Neutrophil (primary cell): ENCODE results near the gene ANKH.

ENCODE experiments used
- H3K27ac ChIP-seq: fragments of 200-600 bp; sonication (generic); 2 replicates; pipeline ENCODE4 v1.5.1; 2016; ENCODE audit warnings: mild to moderate bottlenecking, moderate library complexity
- H3K27me3 ChIP-seq: fragments of 200-600 bp; sonication (generic); 2 replicates; pipeline ENCODE4 v1.6.0; 2016; ENCODE audit warnings: mild to moderate bottlenecking
- H3K36me3 ChIP-seq: fragments of 200-600 bp; sonication (generic); 2 replicates; pipeline ENCODE4 v1.5.1; 2017
- H3K4me1 ChIP-seq, 2 experiments: fragments of 200-600 bp in 1 of 2; sonication (generic) in 1 of 2; 1 replicate in 1 of 2; 2 replicates in 1 of 2; pipeline versions ENCODE4 v1.5.1 to v1.6.1; 2013 to 2016; ENCODE audit warnings: low read depth in 1 of 2, low read length in 1 of 2, mild to moderate bottlenecking in 1 of 2, moderate library complexity in 1 of 2; ENCODE audit not compliant: control insufficient read depth in 1 of 2, insufficient read depth in 1 of 2
- H3K4me3 ChIP-seq, 2 experiments: fragments of 200-600 bp in 1 of 2; sonication (generic) in 1 of 2; 1 replicate in 1 of 2; 2 replicates in 1 of 2; pipeline ENCODE4 v1.5.1; 2013 to 2016; ENCODE audit warnings: low read depth in 1 of 2, low read length in 1 of 2, mild to moderate bottlenecking in 1 of 2, moderate library complexity in 1 of 2
- H3K9me3 ChIP-seq: fragments of 200-600 bp; sonication (generic); 2 replicates; pipeline ENCODE4 v1.5.1; 2016
- TF ChIP-seq, protein P1 (sequence below): fragments of 200-600 bp; sonication (generic); IDR thresholded peaks from 2 replicates; pipeline ENCODE4 v1.5.1; 2016; ENCODE audit warnings: antibody characterized with exemption

The ANKH gene

GRCh38 chr5:14671414-14671813 lies 200.2 kb downstream of the ANKH start:
- Histone ChIP-seq H3K4me1 (peaks cover 28 to 35% of the 10 kb centered on the region in 2 experiments), H3K36me3 (peaks cover 9% of the 10 kb centered on the region), H3K27me3 (no peaks in the 10 kb centered on the region), H3K9me3 (no peaks in the 10 kb centered on the region), H3K4me3 (no peak overlapping the region), H3K27ac (peak overlapping the region; percentile 26)
- TF ChIP-seq, protein P1, sequence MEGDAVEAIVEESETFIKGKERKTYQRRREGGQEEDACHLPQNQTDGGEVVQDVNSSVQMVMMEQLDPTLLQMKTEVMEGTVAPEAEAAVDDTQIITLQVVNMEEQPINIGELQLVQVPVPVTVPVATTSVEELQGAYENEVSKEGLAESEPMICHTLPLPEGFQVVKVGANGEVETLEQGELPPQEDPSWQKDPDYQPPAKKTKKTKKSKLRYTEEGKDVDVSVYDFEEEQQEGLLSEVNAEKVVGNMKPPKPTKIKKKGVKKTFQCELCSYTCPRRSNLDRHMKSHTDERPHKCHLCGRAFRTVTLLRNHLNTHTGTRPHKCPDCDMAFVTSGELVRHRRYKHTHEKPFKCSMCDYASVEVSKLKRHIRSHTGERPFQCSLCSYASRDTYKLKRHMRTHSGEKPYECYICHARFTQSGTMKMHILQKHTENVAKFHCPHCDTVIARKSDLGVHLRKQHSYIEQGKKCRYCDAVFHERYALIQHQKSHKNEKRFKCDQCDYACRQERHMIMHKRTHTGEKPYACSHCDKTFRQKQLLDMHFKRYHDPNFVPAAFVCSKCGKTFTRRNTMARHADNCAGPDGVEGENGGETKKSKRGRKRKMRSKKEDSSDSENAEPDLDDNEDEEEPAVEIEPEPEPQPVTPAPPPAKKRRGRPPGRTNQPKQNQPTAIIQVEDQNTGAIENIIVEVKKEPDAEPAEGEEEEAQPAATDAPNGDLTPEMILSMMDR = no peak

DNA sequence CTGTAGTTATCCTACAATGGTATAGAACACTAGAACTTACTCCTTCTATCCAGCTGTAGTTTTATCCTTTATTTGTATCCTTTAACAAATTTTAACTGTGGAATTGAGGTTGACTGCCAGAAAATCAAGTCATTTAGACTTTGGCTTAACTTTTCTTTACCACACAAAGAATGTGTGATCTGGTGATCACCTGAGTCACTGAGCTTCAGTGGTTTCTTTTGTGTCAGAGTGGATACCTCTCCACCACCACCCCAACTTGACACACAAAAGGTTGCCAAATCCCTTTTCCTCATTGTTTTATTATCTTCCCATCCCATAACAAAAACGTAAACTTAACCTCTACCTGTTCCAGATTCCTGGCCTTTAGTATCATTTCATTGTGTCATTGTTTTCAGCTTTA lies 201.6 kb downstream of the ANKH start:
- no peak overlapping the region for H3K4me3 ChIP-seq
- no peak overlapping the region for H3K27ac ChIP-seq

DNA sequence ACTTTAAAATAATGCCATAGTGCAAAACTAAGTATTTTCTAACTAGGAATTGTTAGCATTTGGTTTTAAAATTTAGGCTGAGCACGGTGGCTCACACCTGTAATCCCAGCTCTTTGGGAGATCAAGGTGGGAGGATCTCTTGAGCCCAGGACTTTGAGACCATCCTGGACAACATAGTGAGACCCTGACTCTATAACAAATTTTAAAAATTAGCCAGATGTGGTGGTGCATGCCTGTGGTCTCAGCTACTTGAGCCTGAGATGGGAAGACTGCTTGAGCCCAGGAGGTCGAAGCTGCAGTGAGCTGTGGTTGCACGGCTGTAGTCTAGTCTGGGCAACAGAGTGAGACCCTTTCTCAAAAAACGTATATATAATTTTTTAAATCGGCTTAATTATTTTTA lies 202.2 kb downstream of the ANKH start:
- TF ChIP-seq, protein P1 = no peak
- H3K9me3 ChIP-seq = no peaks in the 10 kb centered on the region
- H3K4me1 ChIP-seq = peaks cover 29 to 35% of the 10 kb centered on the region in 2 experiments
- H3K27me3 ChIP-seq = no peaks in the 10 kb centered on the region
- H3K27ac ChIP-seq = no peak overlapping the region
- no peak overlapping the region for H3K4me3 ChIP-seq
- peaks cover 9% of the 10 kb centered on the region for H3K36me3 ChIP-seq

More for the DNA sequence above, 201.6 kb downstream of the ANKH start:
- TF ChIP-seq, protein P1 = no peak
- peaks cover 29 to 35% of the 10 kb centered on the region in 2 experiments for H3K4me1 ChIP-seq
- H3K27me3 ChIP-seq = no peaks in the 10 kb centered on the region
- peaks cover 9% of the 10 kb centered on the region for H3K36me3 ChIP-seq
- H3K9me3 ChIP-seq = no peaks in the 10 kb centered on the region

DNA sequence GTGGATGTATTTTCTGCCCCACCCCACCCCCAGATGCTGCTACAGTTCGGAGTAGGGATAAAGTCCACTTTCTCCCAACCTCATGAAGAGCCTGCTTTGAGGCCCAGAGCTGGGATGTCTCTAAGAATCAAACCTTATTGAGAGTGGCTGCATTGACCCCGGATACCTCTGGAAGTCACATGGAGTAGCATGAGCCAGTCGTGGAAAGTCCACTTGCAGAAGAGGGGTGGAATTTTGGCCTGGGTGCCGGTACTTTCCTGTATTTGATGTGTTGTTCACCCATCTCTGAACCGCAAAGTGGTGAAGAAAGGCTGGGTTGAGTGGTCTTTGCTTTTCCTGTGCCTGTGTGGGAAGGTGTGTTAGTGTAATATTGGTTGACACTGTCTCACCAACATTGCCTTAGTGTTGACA lies 203.4 kb downstream of the ANKH start:
- peaks cover 40 to 48% of the 10 kb centered on the region in 2 experiments for H3K4me1 ChIP-seq
- TF ChIP-seq, protein P1 = no peak
- H3K4me3 ChIP-seq = no peak overlapping the region
- H3K27ac ChIP-seq = no peak overlapping the region
- no peaks in the 10 kb centered on the region for H3K9me3 ChIP-seq
- peaks cover 4% of the 10 kb centered on the region for H3K36me3 ChIP-seq
- H3K27me3 ChIP-seq = no peaks in the 10 kb centered on the region

GRCh38 chr5:14667770-14668169 lies 203.8 kb downstream of the ANKH start:
- no peak overlapping the region for H3K4me3 ChIP-seq
- H3K27ac ChIP-seq = no peak overlapping the region
- peaks cover 40 to 49% of the 10 kb centered on the region in 2 experiments for H3K4me1 ChIP-seq

More at GRCh38 chr5:14667770-14668169, 203.8 kb downstream of the ANKH start:
- TF ChIP-seq, protein P1 = no peak
- Histone ChIP-seq H3K27me3 (no peaks in the 10 kb centered on the region), H3K9me3 (no peaks in the 10 kb centered on the region), H3K36me3 (peaks cover 4% of the 10 kb centered on the region)
